GM10266 (cell line): ENCODE measurements around the gene TES.
"Not testable (repeated sequence)": the region's sequence is repeated elsewhere in the genome, so short reads cannot be mapped to it uniquely, and the experiment has no call there.

Experiments
- DNase-seq: peaks from one replicate; pipeline ENCODE4 v3.0.0; 2012; ENCODE audit errors: extremely low spot score
- CTCF ChIP-seq: IDR thresholded peaks from 2 replicates; pipeline ENCODE4 v1.5.1; 2012; ENCODE audit warnings: mild to moderate bottlenecking, low read depth; ENCODE audit not compliant: control insufficient read depth, insufficient read depth; ENCODE audit errors: missing control alignments

Gene TES

GRCh38 chr7:116293633-116294032, 83.3 kb downstream of the TES start:
- no peak for DNase-seq
- TF ChIP-seq CTCF: no peak

DNA sequence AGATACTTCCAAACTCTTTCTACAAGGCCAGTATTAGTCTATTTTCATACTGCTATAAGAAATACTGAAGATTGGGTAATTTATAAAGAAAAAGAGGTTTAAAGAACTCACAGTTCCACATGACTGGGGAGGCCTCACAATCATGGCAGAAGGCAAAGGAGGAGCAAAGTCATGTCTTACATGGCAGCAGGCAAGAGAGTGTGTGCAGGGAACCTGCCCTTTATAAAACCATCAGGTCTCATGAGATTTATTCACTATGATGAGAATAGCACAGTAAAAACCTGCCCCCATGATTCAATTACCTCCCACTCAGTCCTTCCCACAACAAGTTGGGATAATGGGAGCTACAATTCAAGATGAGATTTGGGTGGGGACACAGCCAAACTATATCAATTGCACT, 85.6 kb downstream of the TES start:
- DNase-seq: not testable (repeated sequence)

GRCh38 chr7:116298055-116298454, 87.7 kb downstream of the TES start:
- TF ChIP-seq CTCF: no peak
- DNase-seq: no peak

DNA sequence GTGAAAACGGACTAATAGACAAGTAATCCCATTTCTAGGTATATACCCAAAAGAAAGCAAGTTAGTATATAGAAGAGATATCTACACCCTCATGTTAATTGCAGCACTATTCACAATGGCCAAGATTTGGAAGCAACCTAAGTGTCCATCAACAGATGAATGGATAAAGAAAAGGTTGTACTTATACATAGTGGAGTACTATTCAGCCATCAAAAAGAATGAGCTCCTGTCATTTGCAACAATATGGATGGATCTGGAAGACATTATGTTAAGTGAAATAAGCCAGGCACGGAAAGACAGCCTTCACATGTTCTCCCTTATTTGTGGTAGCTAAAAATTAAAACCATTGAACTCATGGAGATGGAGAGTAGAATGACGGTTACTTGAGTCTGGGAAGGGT, 88.2 kb downstream of the TES start:
- TF ChIP-seq CTCF: no peak

DNA sequence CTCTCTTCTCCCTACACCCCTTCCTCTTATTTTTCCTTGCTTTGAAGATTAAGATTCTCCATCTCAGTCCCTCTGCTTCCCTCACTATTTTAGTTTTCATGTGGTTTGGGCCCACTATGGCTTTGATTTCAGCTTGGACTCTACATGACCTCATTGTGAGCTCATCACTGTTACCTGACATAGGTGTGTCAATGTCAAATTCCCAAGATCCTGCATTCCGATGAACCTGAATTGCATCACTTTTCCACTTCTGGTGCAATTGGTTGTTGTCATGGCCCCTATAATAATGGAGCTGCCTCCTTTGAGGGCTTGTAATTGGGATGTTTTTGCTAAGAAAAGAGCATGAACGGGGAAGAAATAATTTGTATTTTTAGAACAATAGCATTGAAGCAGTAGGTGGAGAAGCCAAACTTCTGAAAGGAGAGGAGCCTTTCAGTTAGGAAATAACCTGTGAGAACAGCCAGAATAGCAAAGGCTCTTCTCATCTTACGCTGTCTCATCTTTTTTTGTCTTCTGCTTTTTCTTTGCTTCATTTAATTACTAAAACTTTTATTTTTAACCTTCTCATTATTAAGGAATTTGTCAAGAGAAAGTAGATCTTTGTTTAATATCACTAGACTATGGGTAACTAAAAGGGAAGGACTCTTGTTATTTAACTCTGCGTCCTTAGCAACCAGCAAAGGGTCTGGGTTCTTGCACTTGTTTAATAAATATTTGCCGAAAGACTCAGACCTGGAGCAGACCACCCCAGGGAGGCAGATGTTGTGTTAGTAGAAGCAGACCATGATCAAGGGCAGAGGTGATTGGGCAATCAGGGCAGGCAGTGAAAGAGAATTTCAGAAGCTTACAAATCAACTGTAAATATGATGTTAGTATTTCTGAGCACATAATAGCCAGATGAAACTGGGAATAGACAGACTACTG, 95.4 kb downstream of the TES start:
- TF ChIP-seq CTCF: no peak
- DNase-seq: no peak

More for the DNA sequence above, 88.2 kb downstream of the TES start:
- no peak for DNase-seq

DNA sequence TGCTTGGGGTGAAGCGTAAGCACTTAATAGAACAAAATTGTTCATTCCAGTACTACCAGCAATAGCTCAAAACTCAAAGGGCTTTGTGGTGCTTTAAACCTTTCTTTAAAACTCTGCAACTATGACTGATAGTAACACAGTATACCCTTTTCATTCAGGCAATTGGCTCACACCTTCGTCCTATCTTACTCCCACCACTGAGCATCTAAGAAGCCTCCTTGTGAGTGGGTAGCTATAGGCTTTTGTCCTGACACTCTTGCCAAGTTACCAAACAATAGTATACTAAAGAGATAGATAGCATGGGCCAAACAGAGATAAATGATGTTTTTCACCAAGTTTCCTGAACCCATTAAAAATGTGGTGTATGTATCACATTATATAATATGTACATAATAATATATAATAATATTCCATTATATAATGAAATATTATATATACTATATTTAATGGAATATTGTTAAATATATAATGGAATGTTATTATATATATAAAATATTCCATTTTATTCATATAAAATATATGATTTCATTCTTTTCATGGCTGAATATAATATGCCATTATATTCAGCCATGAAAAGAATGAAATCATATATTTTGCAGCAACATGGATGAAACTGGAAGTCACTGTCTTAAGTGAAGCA, 96.2 kb downstream of the TES start:
- no peak for DNase-seq
- TF ChIP-seq CTCF: no peak

DNA sequence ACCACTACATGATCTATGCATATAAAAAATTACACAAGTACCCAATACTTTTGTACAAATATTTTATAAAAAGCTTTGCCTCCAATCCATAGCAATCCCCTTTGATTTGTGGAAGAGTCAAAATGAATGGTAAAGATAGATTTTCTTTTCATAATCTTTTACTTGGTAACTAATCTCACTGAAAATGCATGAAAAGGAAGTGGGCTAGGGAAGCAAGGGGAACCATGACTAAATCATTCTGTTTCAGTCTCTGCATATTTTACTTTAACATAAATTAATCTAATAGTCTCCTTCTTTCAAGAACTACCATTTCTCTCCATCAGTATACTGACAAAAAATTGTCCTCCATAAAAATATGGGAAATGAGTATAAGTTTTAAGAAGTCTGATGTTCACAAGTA, 96.9 kb downstream of the TES start:
- no peak for DNase-seq
- no peak for TF ChIP-seq CTCF
